Activated T-cell treated with anti-CD3 and anti-CD28 coated beads, Interleukin-2, amount 50 U/mL, for 72 hours (primary cell): ENCODE results near the gene CCPG1. TPM values are rescaled to one million over a fixed set of nuclear protein-coding genes. Genes with fewer than 3 reads are reported as not detected.
"Not testable (repeated sequence)": the region's sequence is repeated elsewhere in the genome, so short reads cannot be mapped to it uniquely, and the experiment has no call there.

Experiments
- ATAC-seq, 2 donors: fragments of 150-1000 bp; cut with Tn5 transposase; replicated peaks in 1 of 2; 2 replicates each; pipeline ENCODE4 v1.10.0; 2021; ENCODE audit warnings: moderate library complexity in 2 of 2, mild to moderate bottlenecking in 1 of 2
- DNase-seq, 2 donors: peaks; one replicate each; pipeline ENCODE4 v3.0.0; 2021 to 2022; ENCODE audit warnings: mixed read lengths in 1 of 2
- H3K27ac Mint-ChIP-seq: one replicate; pipeline ENCODE4 v1.8.0; 2022; ENCODE audit warnings: mild to moderate bottlenecking, moderate library complexity, mixed read lengths
- H3K27me3 Mint-ChIP-seq: one replicate; pipeline ENCODE4 v1.8.0; 2022; ENCODE audit warnings: low read depth, mixed read lengths
- H3K36me3 Mint-ChIP-seq, 2 donors: one replicate each; pipeline ENCODE4 v1.8.0; 2022; ENCODE audit warnings: mixed read lengths in 2 of 2, mild to moderate bottlenecking in 1 of 2; ENCODE audit not compliant: insufficient read depth in 2 of 2
- H3K4me1 Mint-ChIP-seq: one replicate; pipeline ENCODE4 v1.8.0; 2022; ENCODE audit warnings: low read depth, mixed read lengths
- H3K4me3 Mint-ChIP-seq, 2 donors: one replicate each; pipeline ENCODE4 v1.8.0; 2022; ENCODE audit warnings: mild to moderate bottlenecking in 2 of 2, mixed read lengths in 2 of 2, moderate library complexity in 2 of 2
- H3K9me3 Mint-ChIP-seq, 2 donors: one replicate each; pipeline ENCODE4 v1.8.0; 2022; ENCODE audit warnings: mixed read lengths in 2 of 2
- total RNA-seq, 2 donors: library from RNA; stranded (reverse); gene quantifications; one replicate each; pipeline ENCODE4 v1.2.3, GENCODE V29; 2022

CCPG1 gene
- total RNA-seq, 2 donors from 2014 or later = 34.0 to 43.1 TPM

DNA sequence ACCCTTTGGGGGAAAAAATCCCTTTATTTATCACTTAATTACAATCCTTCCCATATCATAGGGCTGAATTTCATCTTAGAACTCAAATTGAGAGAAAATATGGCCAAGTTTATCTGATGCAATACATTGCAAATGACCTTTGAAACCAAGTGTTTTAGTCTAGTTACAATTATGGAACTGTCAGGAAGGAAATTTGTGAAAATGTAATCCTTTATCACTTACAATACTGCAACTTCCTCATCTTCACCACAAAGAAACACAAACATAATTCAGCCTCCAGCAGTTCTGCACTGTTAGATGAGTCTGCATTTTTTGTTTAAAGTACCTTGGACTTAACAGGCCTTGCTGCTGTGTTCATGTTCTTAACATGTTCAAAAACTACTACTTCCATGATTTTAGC lies 4.6 kb downstream of the CCPG1 start:
- Mint-ChIP-seq H3K9me3 (no peaks in the 10 kb centered on the region), H3K4me3 (peak overlapping the region; percentile 59 to 84), H3K36me3 (peaks cover 1 to 2% of the 10 kb centered on the region in 2 donors), H3K27me3 (no peaks in the 10 kb centered on the region), H3K27ac (peak overlapping the region; percentile 92), H3K4me1 (peaks cover 66% of the 10 kb centered on the region)
- DNase-seq (no peak), ATAC-seq (no peak)

- Mint-ChIP-seq H3K4me3 (peak overlapping the region; percentile 59 to 84), H3K27me3 (no peaks in the 10 kb centered on the region), H3K27ac (peak overlapping the region; percentile 92), H3K4me1 (peaks cover 63% of the 10 kb centered on the region), H3K36me3 (peaks cover 3 to 5% of the 10 kb centered on the region in 2 donors), H3K9me3 (no peaks in the 10 kb centered on the region)
- DNase-seq = no peak
- peak; percentile 45 to 60 for ATAC-seq
These were observed 5.5 kb downstream of the CCPG1 start for GRCh38 chr15:55402707-55403106.

DNA sequence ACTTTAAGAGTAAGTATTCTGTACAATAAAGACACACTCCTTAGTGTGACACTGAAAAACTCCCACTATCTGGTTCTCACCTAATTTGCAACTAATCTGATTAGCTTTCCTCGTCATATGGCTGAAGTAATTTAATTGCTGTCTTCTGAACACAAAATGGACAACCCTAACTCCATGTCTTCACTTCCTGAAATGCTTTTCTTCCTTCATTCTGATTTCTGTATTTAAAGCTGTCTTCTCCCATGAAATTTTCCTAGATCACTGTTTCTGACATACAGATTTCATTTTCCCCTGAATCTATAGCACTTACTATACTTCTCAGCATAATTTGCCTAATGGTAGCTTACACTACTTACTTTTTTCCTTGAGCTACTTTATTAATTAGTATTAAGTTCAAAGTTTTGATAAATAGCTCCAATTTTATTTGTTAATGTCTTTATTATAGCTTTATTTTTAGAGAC lies 6.3 kb downstream of the CCPG1 start:
- Mint-ChIP-seq H3K27me3 (no peaks in the 10 kb centered on the region), H3K27ac (peak overlapping the region; percentile 81), H3K9me3 (no peaks in the 10 kb centered on the region), H3K4me3 (no peak overlapping the region), H3K36me3 (peaks cover 6 to 8% of the 10 kb centered on the region in 2 donors), H3K4me1 (peaks cover 56% of the 10 kb centered on the region)
- no peak for DNase-seq
- ATAC-seq = no peak

DNA sequence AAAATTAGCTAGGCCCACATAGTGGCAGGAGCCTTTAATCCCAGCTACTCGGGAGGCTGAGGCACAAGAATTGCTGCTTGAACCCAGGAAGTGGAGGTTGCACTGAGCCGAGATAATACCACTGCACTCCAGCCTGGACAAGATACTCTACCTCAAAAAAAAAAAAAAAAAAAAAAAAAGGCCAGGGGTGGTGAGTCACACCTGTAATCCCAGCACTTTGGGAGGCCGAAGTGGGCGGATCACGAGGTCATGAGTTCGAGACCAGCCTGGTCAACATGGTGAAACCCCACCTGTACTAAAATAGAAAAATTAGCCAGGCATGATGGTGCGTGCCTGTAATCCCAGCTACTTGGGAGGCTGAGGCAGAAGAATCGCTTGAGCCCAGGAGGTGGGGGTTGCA lies 8.1 kb downstream of the CCPG1 start:
- Mint-ChIP-seq H3K36me3 (peaks cover 7 to 16% of the 10 kb centered on the region in 2 donors), H3K4me1 (peaks cover 45% of the 10 kb centered on the region)
- not testable (repeated sequence) for H3K27me3 Mint-ChIP-seq, DNase-seq, H3K9me3 Mint-ChIP-seq, ATAC-seq, H3K27ac Mint-ChIP-seq, H3K4me3 Mint-ChIP-seq

DNA sequence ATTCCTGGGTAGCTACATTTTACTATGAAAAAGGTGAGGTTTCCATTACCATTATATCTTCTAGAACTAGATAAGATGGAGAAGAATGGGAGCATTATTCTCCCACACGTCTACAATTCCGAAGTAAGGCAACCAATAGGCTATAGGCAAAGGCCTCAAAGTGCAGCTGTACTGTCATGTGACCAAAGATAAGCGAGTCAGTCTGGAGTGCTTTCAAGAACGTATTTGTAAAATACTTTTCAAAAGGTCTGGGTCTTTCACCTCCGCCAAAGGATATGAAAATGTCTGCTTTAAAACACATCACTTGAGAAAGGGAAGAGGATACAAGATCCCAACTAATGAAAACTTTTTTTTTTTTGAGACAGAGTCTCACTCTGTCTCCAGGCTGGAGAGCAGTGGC lies 9.9 kb downstream of the CCPG1 start:
- peaks cover 33% of the 10 kb centered on the region for H3K4me1 Mint-ChIP-seq
- H3K27me3 Mint-ChIP-seq = no peaks in the 10 kb centered on the region
- H3K27ac Mint-ChIP-seq = no peak overlapping the region
- no peaks in the 10 kb centered on the region for H3K9me3 Mint-ChIP-seq
- no peak overlapping the region for H3K4me3 Mint-ChIP-seq
- DNase-seq (no peak), ATAC-seq (no peak)
- H3K36me3 Mint-ChIP-seq = peaks cover 7 to 19% of the 10 kb centered on the region in 2 donors

- H3K4me1 Mint-ChIP-seq = peaks cover 6% of the 10 kb centered on the region
- no peaks in the 10 kb centered on the region for H3K9me3 Mint-ChIP-seq
- no peaks in the 10 kb centered on the region for H3K27me3 Mint-ChIP-seq
- no peak for ATAC-seq
- H3K4me3 Mint-ChIP-seq = no peak overlapping the region
- no peak overlapping the region for H3K27ac Mint-ChIP-seq
- DNase-seq = no peak
- H3K36me3 Mint-ChIP-seq = peaks cover 7 to 19% of the 10 kb centered on the region in 2 donors
These were observed 13.5 kb downstream of the CCPG1 start for GRCh38 chr15:55394694-55395093.

- DNase-seq (no peak), ATAC-seq (no peak)
- Mint-ChIP-seq H3K27me3 (no peaks in the 10 kb centered on the region), H3K4me3 (no peak overlapping the region), H3K4me1 (peaks cover 11% of the 10 kb centered on the region), H3K27ac (no peak overlapping the region), H3K9me3 (no peaks in the 10 kb centered on the region), H3K36me3 (no peaks in the 10 kb centered on the region)
These were observed 18.9 kb downstream of the CCPG1 start for GRCh38 chr15:55389264-55389607.

- H3K4me3 Mint-ChIP-seq = no peak overlapping the region
- H3K27me3 Mint-ChIP-seq = no peaks in the 10 kb centered on the region
- H3K27ac Mint-ChIP-seq = no peak overlapping the region
- ATAC-seq (no peak), DNase-seq (no peak)
- H3K4me1 Mint-ChIP-seq = peaks cover 11% of the 10 kb centered on the region
- H3K9me3 Mint-ChIP-seq = no peaks in the 10 kb centered on the region
- H3K36me3 Mint-ChIP-seq = peaks cover 3 to 4% of the 10 kb centered on the region in 2 donors
These were observed 21.1 kb downstream of the CCPG1 start for GRCh38 chr15:55387027-55387426.

- Mint-ChIP-seq H3K27ac (no peak overlapping the region), H3K4me3 (no peak overlapping the region)
- no peak for ATAC-seq
These were observed 24.5 kb downstream of the CCPG1 start for GRCh38 chr15:55383687-55384086.

DNA sequence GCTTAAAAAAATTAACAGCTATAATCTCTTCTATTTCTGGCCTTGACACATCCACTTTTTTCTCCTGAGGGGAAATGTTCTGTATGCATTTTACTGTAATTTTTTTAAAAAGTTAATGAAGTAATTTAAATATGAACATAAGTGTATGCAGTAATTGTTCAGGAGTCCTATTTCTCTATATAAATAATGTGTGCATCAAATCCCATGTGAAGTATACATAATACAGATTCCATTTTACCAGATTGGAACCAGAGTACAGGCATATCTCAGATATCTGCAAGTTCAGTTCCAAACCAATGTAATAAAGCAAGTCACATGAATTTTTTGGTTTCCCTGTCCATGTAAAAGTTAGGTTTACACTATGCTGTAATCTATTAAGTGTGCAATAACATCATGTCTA lies 26.6 kb downstream of the CCPG1 start:
- no peak for DNase-seq
- H3K27ac Mint-ChIP-seq = no peak overlapping the region
- no peaks in the 10 kb centered on the region for H3K9me3 Mint-ChIP-seq
- peaks cover 4% of the 10 kb centered on the region in 2 donors for H3K36me3 Mint-ChIP-seq
- H3K4me3 Mint-ChIP-seq = no peak overlapping the region
- no peak for ATAC-seq
- peaks cover 5% of the 10 kb centered on the region for H3K4me1 Mint-ChIP-seq
- H3K27me3 Mint-ChIP-seq = no peaks in the 10 kb centered on the region

More at GRCh38 chr15:55383687-55384086, 24.5 kb downstream of the CCPG1 start:
- Mint-ChIP-seq H3K27me3 (no peaks in the 10 kb centered on the region), H3K4me1 (peaks cover 5% of the 10 kb centered on the region), H3K36me3 (peaks cover 4% of the 10 kb centered on the region in 2 donors), H3K9me3 (no peaks in the 10 kb centered on the region)
- no peak for DNase-seq

GRCh38 chr15:55379095-55379494 lies 29.1 kb downstream of the CCPG1 start:
- Mint-ChIP-seq H3K9me3 (no peaks in the 10 kb centered on the region), H3K4me3 (no peak overlapping the region), H3K4me1 (peaks cover 5% of the 10 kb centered on the region), H3K27me3 (no peaks in the 10 kb centered on the region), H3K36me3 (peaks cover 4% of the 10 kb centered on the region in 2 donors), H3K27ac (no peak overlapping the region)
- DNase-seq (no peak), ATAC-seq (no peak)

DNA sequence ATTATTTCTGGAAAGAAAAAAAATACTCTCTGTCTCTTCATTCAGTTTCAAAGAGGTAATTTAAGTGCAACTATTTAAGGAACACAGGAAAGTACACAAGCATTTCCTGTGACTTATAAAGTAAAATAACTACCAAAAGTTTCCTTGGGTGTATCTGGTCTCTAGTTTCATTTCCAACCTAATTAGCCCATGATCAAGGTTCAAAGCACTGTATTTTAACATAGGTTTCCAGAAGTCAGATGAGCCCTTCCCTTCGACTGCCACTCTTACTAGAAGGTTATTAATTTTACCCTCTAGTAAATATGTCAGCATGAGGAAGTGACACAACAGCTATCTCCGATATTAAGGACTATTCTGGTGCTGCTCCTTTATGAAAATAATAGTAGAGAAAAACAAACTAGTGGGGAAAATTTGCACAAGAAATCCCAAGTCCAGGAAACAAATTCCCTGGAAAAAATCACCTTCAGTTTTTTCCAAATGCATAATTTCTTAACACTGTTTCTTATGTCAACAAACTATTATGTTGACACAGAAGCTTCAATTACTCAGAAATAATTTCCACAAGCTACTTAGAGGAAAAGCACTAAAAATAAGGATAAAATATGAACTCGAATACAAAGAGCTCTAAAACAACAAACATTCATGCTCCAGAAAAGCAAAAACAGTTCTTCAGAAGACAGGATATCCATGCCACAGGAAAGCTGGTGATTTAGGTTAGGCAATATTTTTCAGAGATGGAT lies 35.3 kb downstream of the CCPG1 start:
- no peak overlapping the region for H3K4me3 Mint-ChIP-seq
- ATAC-seq = no peak
- H3K4me1 Mint-ChIP-seq = no peaks in the 10 kb centered on the region
- no peaks in the 10 kb centered on the region for H3K9me3 Mint-ChIP-seq
- DNase-seq = no peak
- peaks cover 0 to 4% of the 10 kb centered on the region in 2 donors for H3K36me3 Mint-ChIP-seq
- peak overlapping the region; percentile 38 for H3K27ac Mint-ChIP-seq
- H3K27me3 Mint-ChIP-seq = no peaks in the 10 kb centered on the region

GRCh38 chr15:55366981-55367380 lies 41.2 kb downstream of the CCPG1 start:
- Mint-ChIP-seq H3K27me3 (no peaks in the 10 kb centered on the region), H3K4me1 (no peaks in the 10 kb centered on the region), H3K9me3 (no peaks in the 10 kb centered on the region), H3K36me3 (peaks cover 0 to 4% of the 10 kb centered on the region in 2 donors), H3K4me3 (no peak overlapping the region), H3K27ac (peak overlapping the region; percentile 36)
- ATAC-seq = no peak
- DNase-seq = no peak

- DNase-seq = no peak
- H3K36me3 Mint-ChIP-seq = peaks cover 0 to 3% of the 10 kb centered on the region in 2 donors
- H3K4me1 Mint-ChIP-seq = no peaks in the 10 kb centered on the region
- H3K9me3 Mint-ChIP-seq = no peaks in the 10 kb centered on the region
- no peak overlapping the region for H3K4me3 Mint-ChIP-seq
- no peak for ATAC-seq
- H3K27ac Mint-ChIP-seq = no peak overlapping the region
- no peaks in the 10 kb centered on the region for H3K27me3 Mint-ChIP-seq
These were observed 45.5 kb downstream of the CCPG1 start for GRCh38 chr15:55362641-55363040.
